NT2/D1 (cell line): ENCODE results near the gene ZBTB8A.
"Not testable (repeated sequence)": the region's sequence is repeated elsewhere in the genome, so short reads cannot be mapped to it uniquely, and the experiment has no call there.

Source experiments
- DNase-seq: peaks from one replicate; pipeline ENCODE4 v3.0.0-alpha.2; 2011; ENCODE audit warnings: low read depth, low spot score
- H3K27me3 ChIP-seq: 2 replicates; pipeline ENCODE4 v1.6.0; 2011; ENCODE audit warnings: mild to moderate bottlenecking; ENCODE audit not compliant: insufficient read length, insufficient read depth
- H3K36me3 ChIP-seq: 2 replicates; pipeline ENCODE4 v1.6.1; 2011; ENCODE audit warnings: mild to moderate bottlenecking, low read length, mixed read lengths; ENCODE audit not compliant: insufficient read depth, insufficient read length
- H3K4me1 ChIP-seq: 2 replicates; pipeline ENCODE4 v1.5.1; 2011; ENCODE audit not compliant: insufficient read depth, insufficient read length
- H3K4me3 ChIP-seq: 2 replicates; pipeline ENCODE4 v1.5.1; 2011; ENCODE audit warnings: low read depth; ENCODE audit not compliant: insufficient read length
- H3K9ac ChIP-seq: 2 replicates; pipeline ENCODE4 v1.6.0; 2011; ENCODE audit warnings: low read depth; ENCODE audit not compliant: insufficient read length
- H3K9me3 ChIP-seq: 2 replicates; pipeline ENCODE4 v1.5.1; 2011; ENCODE audit warnings: mild to moderate bottlenecking, low read length; ENCODE audit not compliant: insufficient read depth
- SUZ12 ChIP-seq: IDR thresholded peaks from 2 replicates; pipeline ENCODE4 v1.6.1; 2011; ENCODE audit not compliant: insufficient read length, insufficient read depth; ENCODE audit errors: extremely low read depth
- YY1 ChIP-seq: IDR thresholded peaks from 2 replicates; pipeline ENCODE4 v1.6.1; 2011; ENCODE audit not compliant: insufficient read length, insufficient read depth
- ZNF274 ChIP-seq: IDR thresholded peaks from 2 replicates; pipeline ENCODE4 v1.6.1; 2011; ENCODE audit warnings: mild to moderate bottlenecking, low read depth, low read length

ZBTB8A gene

DNA sequence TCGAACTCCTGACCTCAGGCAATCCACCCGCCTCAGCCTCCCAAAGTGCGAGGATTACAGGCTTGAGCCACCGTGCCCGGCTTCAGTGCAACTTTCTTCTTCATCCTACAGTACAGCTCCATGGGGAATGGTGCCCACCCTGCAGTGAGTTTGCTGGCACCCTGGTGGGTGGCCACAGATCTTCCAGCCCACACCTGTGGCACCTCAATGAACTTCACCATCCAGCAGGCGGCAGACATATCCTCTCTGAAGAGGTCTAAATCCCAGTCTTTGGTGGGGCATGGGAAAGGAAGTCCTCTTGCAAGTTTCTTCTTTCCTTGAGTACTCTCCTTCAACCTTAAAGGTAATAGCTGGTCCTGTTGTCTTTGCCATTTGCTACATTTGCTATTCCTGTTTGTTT lies 18.1 kb upstream of the ZBTB8A start:
- Histone ChIP-seq H3K36me3 (no peaks in the 10 kb centered on the region), H3K27me3 (no peaks in the 10 kb centered on the region), H3K9me3 (no peaks in the 10 kb centered on the region), H3K4me3 (no peak overlapping the region), H3K4me1 (peaks cover 3% of the 10 kb centered on the region), H3K9ac (no peak overlapping the region)
- TF ChIP-seq YY1 = no peak
- TF ChIP-seq ZNF274 = no peak
- TF ChIP-seq SUZ12 = no peak
- DNase-seq = no peak

DNA sequence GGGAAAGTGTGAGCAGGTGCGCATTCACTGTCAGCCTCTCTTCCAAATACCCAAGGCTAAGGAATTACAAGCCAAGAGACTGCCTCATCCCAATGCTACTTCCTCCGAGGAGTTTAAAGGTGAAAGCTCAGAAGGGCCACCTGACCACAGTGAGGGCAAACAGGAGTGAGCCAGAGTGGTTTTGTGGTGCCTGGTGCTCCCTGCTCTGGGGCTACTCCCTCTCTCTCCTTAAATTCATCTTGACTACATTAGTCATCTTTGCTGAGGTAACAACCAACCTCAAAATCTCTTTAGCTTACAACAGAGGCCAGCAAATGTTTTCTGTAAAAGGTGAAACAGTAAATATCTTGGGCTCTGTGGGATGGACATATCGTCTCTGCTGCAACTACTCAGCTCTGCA lies 14.2 kb upstream of the ZBTB8A start:
- Histone ChIP-seq H3K9me3 (no peaks in the 10 kb centered on the region), H3K36me3 (no peaks in the 10 kb centered on the region), H3K27me3 (no peaks in the 10 kb centered on the region), H3K9ac (no peak overlapping the region), H3K4me1 (no peaks in the 10 kb centered on the region), H3K4me3 (no peak overlapping the region)
- TF ChIP-seq YY1 (no peak), ZNF274 (no peak), SUZ12 (no peak)
- DNase-seq = no peak

DNA sequence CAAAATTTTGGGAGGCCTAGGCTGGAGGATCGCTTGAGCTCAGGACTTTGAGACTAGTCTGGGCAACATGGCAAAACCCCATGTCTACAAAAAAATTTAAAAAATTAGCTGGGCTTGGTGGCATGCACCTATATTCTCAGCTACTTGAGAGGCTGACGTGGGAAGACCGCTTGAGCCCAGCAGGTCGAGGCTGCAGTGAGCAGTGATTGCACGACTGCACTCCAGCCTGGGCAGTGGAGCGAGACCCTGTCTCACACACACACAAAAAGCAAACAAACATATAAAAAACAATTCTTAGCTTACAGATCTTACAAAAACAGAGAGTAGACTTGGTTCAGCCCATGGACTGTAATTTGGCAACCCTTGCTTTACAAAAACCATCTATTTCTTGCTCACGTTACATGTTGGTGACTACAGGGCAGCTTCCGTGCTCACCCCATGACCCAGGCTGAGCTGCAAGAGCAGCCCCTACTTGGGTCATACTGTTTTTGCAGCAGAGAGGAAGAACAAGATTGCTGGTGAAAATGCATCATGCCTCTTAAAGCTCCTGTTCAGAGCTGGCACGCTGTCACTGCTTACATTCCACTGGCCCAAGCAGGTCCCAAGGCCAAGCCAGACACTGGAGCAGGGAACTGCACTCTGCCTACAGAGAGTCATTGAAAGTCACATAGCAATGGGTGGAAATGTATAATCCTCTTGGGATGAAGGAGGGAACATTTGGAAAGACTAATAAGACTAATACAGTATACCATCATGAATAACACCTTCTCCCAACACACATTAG lies 13.4 kb upstream of the ZBTB8A start:
- DNase-seq = no peak

DNA sequence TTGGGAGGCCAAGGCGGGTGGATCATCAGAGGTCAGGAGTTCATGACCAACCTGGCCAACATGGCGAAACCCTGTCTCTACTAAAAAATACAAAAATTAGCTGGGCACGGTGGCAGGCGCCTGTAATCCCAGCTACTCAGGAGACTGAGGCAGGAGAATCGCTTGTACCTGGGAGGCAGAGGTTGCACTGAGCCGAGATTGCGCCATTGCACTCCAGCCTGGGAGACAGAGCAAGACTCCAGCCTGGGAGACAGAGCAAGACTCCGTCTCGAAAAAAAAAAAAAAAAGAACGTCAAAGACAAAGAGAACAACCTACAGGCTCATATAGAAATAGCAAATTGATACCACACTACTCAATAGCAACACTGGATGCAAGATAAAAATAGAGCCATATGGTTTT lies 10.7 kb upstream of the ZBTB8A start:
- not testable (repeated sequence) for DNase-seq, H3K9ac ChIP-seq, H3K4me3 ChIP-seq, H3K36me3 ChIP-seq, H3K27me3 ChIP-seq, H3K9me3 ChIP-seq, H3K4me1 ChIP-seq

More for the DNA sequence above, 13.4 kb upstream of the ZBTB8A start:
- Histone ChIP-seq H3K4me3 (no peak overlapping the region), H3K4me1 (no peaks in the 10 kb centered on the region), H3K9ac (no peak overlapping the region), H3K9me3 (no peaks in the 10 kb centered on the region), H3K27me3 (no peaks in the 10 kb centered on the region), H3K36me3 (no peaks in the 10 kb centered on the region)
- TF ChIP-seq YY1 (no peak), ZNF274 (no peak), SUZ12 (no peak)

DNA sequence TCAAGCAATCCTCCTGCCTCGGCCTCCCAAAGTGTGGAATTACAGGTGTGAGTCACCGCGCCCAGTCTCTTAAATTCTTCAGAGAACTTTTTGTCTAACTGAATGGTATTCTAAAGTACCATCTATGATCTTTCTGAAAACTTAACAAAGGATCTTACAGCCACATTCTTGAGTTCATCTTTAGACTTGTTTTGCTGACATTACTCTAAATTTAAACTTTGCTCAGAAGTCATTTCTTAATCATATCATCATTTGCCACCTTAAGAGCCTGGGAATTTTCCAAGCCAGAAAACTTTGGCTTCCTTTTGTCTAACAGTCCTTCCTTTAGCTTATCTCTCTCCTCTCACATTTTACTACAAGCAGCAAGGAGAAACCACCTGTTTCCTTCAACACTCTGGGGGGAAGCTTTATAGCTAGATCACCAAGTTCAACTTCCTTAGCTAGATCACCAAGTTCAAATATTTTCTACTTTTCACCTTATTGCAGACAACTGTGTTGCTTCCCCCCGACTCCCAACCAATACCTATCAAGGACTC lies 5.4 kb upstream of the ZBTB8A start:
- no peaks in the 10 kb centered on the region for H3K9me3 ChIP-seq
- no peaks in the 10 kb centered on the region for H3K36me3 ChIP-seq
- DNase-seq = no peak
- TF ChIP-seq ZNF274 (no peak), YY1 (no peak), SUZ12 (no peak)
- no peak overlapping the region for H3K4me3 ChIP-seq
- no peaks in the 10 kb centered on the region for H3K4me1 ChIP-seq
- no peaks in the 10 kb centered on the region for H3K27me3 ChIP-seq
- H3K9ac ChIP-seq = no peak overlapping the region

DNA sequence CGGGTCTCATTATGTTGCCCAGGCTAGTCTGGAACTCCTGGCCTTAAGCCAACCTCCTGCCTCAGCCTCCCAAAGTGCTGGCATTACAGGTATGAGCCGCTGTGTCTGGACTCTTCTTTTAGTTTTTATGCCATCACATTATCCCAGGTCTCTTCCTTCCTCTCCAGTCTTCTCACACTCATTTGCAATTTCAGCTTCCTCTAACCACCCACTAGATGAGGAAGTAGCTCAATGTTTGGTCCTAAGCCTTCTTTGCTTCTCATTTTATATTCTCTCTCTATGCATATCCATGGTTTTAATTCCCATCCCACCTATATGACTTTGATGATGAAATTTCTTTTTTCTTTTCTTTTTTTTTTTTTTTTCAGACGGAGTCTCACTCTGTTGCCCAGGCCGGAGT lies 3.1 kb upstream of the ZBTB8A start:
- H3K4me1 ChIP-seq = peaks cover 4% of the 10 kb centered on the region
- no peak overlapping the region for H3K4me3 ChIP-seq
- no peaks in the 10 kb centered on the region for H3K27me3 ChIP-seq
- H3K36me3 ChIP-seq = peaks cover 1% of the 10 kb centered on the region
- no peak overlapping the region for H3K9ac ChIP-seq
- TF ChIP-seq YY1 (no peak), ZNF274 (no peak), SUZ12 (no peak)
- no peaks in the 10 kb centered on the region for H3K9me3 ChIP-seq
- no peak for DNase-seq

DNA sequence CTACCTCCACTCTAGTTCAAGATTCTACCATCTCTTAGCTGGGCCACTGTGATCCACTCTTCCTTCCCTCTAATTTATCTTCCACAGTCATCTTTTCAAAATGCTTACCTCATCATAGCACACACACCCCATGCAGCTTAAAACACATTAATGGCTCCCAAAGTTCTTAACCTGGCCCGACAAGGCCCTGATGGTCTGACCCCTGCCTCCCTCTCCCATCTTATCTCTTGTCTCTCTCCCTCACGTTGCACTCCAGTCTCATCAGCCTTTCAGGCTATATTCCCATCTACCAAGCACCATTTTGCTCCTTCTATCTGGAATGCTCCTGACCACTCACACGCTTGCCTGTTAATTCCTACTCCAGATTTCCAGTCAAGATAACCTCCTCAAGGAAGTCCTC lies 2.5 kb upstream of the ZBTB8A start:
- TF ChIP-seq SUZ12 (no peak), ZNF274 (no peak), YY1 (no peak)
- Histone ChIP-seq H3K36me3 (peaks cover 6% of the 10 kb centered on the region), H3K4me3 (no peak overlapping the region), H3K9me3 (no peaks in the 10 kb centered on the region), H3K4me1 (peaks cover 4% of the 10 kb centered on the region), H3K9ac (no peak overlapping the region), H3K27me3 (no peaks in the 10 kb centered on the region)
- DNase-seq = no peak
